Measurements from ENCODE around the gene NT5C3A.

The NT5C3A gene

GRCh38 chr7:33067921-33068320, 5.3 kb upstream of the NT5C3A start:
- Histone ChIP-seq H2AFZ (ENCODE audit: insufficient read depth, low read length, poor library complexity) (no peak overlapping the region), H4K91ac (ENCODE audit: low read depth, low read length) (no peak overlapping the region), H2BK12ac (ENCODE audit: low read length) (no peak overlapping the region), H3K4me1 (ENCODE audit: control insufficient read depth in 1 of 2, insufficient read depth in 2 of 2, low read length in 2 of 2) (no peaks in the 10 kb centered on the region), H3K4me2 (ENCODE audit: low read length) (no peak overlapping the region), H3K9me3 (ENCODE audit: insufficient read depth, low read depth, low read length) (peaks cover 6% of the 10 kb centered on the region), H3K79me1 (ENCODE audit: low read length) (peaks cover 2% of the 10 kb centered on the region), H3K9ac (ENCODE audit: low read length) (no peak overlapping the region), H3K23ac (ENCODE audit: low read length) (no peak overlapping the region), H4K12ac (ENCODE audit: low read depth, low read length) (no peak overlapping the region), H3K79me2 (ENCODE audit: control insufficient read depth, insufficient read depth, low read length, poor library complexity) (peaks cover 2% of the 10 kb centered on the region), H3K27ac (ENCODE audit: low read depth, low read length) (no peak overlapping the region), H4K8ac (ENCODE audit: low read depth, low read length) (no peak overlapping the region), H3K4me3 (ENCODE audit: low read depth, low read length) (no peak overlapping the region), H2AK5ac (ENCODE audit: low read length) (no peak overlapping the region), H2BK5ac (ENCODE audit: low read depth, low read length, poor library complexity) (no peak overlapping the region), H3K4ac (ENCODE audit: low read depth, low read length) (no peak overlapping the region), H3K14ac (ENCODE audit: low read length) (no peak overlapping the region), H2BK120ac (ENCODE audit: insufficient read depth, low read length, poor library complexity) (no peak overlapping the region), H3K36me3 (ENCODE audit: control insufficient read depth in 1 of 2, insufficient read depth in 2 of 2, low read length in 2 of 2) (no peaks in the 10 kb centered on the region), H3K18ac (ENCODE audit: low read length) (no peak overlapping the region), H3K27me3 (ENCODE audit: insufficient read depth, low read length) (no peaks in the 10 kb centered on the region)
- no peak for DNase-seq
- no CpG with 5 or more reads among the region's 1 CpG for whole genome bisulfite sequencing (ENCODE audit: extremely low coverage, insufficient coverage, insufficient read length)

GRCh38 chr7:33066771-33067170, 4.2 kb upstream of the NT5C3A start:
- Histone ChIP-seq H3K18ac (ENCODE audit: low read length) (no peak overlapping the region), H2BK5ac (ENCODE audit: low read depth, low read length, poor library complexity) (no peak overlapping the region), H2BK12ac (ENCODE audit: low read length) (no peak overlapping the region), H3K23ac (ENCODE audit: low read length) (no peak overlapping the region), H2BK120ac (ENCODE audit: insufficient read depth, low read length, poor library complexity) (no peak overlapping the region), H2AFZ (ENCODE audit: insufficient read depth, low read length, poor library complexity) (no peak overlapping the region), H3K4me3 (ENCODE audit: low read depth, low read length) (no peak overlapping the region), H3K79me1 (ENCODE audit: low read length) (peaks cover 8% of the 10 kb centered on the region), H3K14ac (ENCODE audit: low read length) (no peak overlapping the region), H3K79me2 (ENCODE audit: control insufficient read depth, insufficient read depth, low read length, poor library complexity) (peaks cover 8% of the 10 kb centered on the region), H3K4ac (ENCODE audit: low read depth, low read length) (no peak overlapping the region), H4K91ac (ENCODE audit: low read depth, low read length) (no peak overlapping the region), H4K12ac (ENCODE audit: low read depth, low read length) (no peak overlapping the region), H3K4me2 (ENCODE audit: low read length) (no peak overlapping the region), H3K27ac (ENCODE audit: low read depth, low read length) (no peak overlapping the region), H3K4me1 (ENCODE audit: control insufficient read depth in 1 of 2, insufficient read depth in 2 of 2, low read length in 2 of 2) (no peaks in the 10 kb centered on the region), H4K8ac (ENCODE audit: low read depth, low read length) (no peak overlapping the region), H3K36me3 (ENCODE audit: control insufficient read depth in 1 of 2, insufficient read depth in 2 of 2, low read length in 2 of 2) (no peaks in the 10 kb centered on the region), H3K9me3 (ENCODE audit: insufficient read depth, low read depth, low read length) (peaks cover 6% of the 10 kb centered on the region), H3K27me3 (ENCODE audit: insufficient read depth, low read length) (no peaks in the 10 kb centered on the region), H3K9ac (ENCODE audit: low read length) (no peak overlapping the region), H2AK5ac (ENCODE audit: low read length) (no peak overlapping the region)
- WGBS (ENCODE audit: extremely low coverage, insufficient coverage, insufficient read length), result no CpG with 5 or more reads among the region's 1 CpG
- no peak for DNase-seq

GRCh38 chr7:33065981-33066380, 3.4 kb upstream of the NT5C3A start:
- peaks cover 6% of the 10 kb centered on the region for H3K9me3 ChIP-seq (ENCODE audit: insufficient read depth, low read depth, low read length)
- H2AK5ac ChIP-seq (ENCODE audit: low read length), result no peak overlapping the region
- H3K4me2 ChIP-seq (ENCODE audit: low read length), result no peak overlapping the region
- H2BK120ac ChIP-seq (ENCODE audit: insufficient read depth, low read length, poor library complexity), result no peak overlapping the region
- H4K8ac ChIP-seq (ENCODE audit: low read depth, low read length), result no peak overlapping the region
- H4K91ac ChIP-seq (ENCODE audit: low read depth, low read length), result no peak overlapping the region
- no peak overlapping the region for H2AFZ ChIP-seq (ENCODE audit: insufficient read depth, low read length, poor library complexity)
- WGBS (ENCODE audit: extremely low coverage, insufficient coverage, insufficient read length), result no CpG with 5 or more reads among the region's 1 CpG
- DNase-seq, result no peak
- H3K27me3 ChIP-seq (ENCODE audit: insufficient read depth, low read length), result no peaks in the 10 kb centered on the region
- H3K79me2 ChIP-seq (ENCODE audit: control insufficient read depth, insufficient read depth, low read length, poor library complexity), result peaks cover 10% of the 10 kb centered on the region
- peaks cover 8% of the 10 kb centered on the region for H3K79me1 ChIP-seq (ENCODE audit: low read length)
- H3K4me1 ChIP-seq (ENCODE audit: control insufficient read depth in 1 of 2, insufficient read depth in 2 of 2, low read length in 2 of 2), result no peaks in the 10 kb centered on the region
- H4K12ac ChIP-seq (ENCODE audit: low read depth, low read length), result no peak overlapping the region
- no peak overlapping the region for H3K27ac ChIP-seq (ENCODE audit: low read depth, low read length)
- no peak overlapping the region for H2BK12ac ChIP-seq (ENCODE audit: low read length)
- H2BK5ac ChIP-seq (ENCODE audit: low read depth, low read length, poor library complexity), result no peak overlapping the region
- no peak overlapping the region for H3K4ac ChIP-seq (ENCODE audit: low read depth, low read length)
- H3K4me3 ChIP-seq (ENCODE audit: low read depth, low read length), result no peak overlapping the region
- H3K9ac ChIP-seq (ENCODE audit: low read length), result no peak overlapping the region
- no peaks in the 10 kb centered on the region for H3K36me3 ChIP-seq (ENCODE audit: control insufficient read depth in 1 of 2, insufficient read depth in 2 of 2, low read length in 2 of 2)
- H3K23ac ChIP-seq (ENCODE audit: low read length), result no peak overlapping the region
- no peak overlapping the region for H3K18ac ChIP-seq (ENCODE audit: low read length)
- no peak overlapping the region for H3K14ac ChIP-seq (ENCODE audit: low read length)

- H3K4ac ChIP-seq (ENCODE audit: low read depth, low read length), result peak overlapping the region; percentile 65
- no peaks in the 10 kb centered on the region for H3K9me3 ChIP-seq (ENCODE audit: insufficient read depth, low read depth, low read length)
- peak overlapping the region; percentile 70 for H3K18ac ChIP-seq (ENCODE audit: low read length)
- H3K27me3 ChIP-seq (ENCODE audit: insufficient read depth, low read length), result no peaks in the 10 kb centered on the region
- no peaks in the 10 kb centered on the region for H3K4me1 ChIP-seq (ENCODE audit: control insufficient read depth in 1 of 2, insufficient read depth in 2 of 2, low read length in 2 of 2)
- peak overlapping the region; percentile 89 for H3K4me2 ChIP-seq (ENCODE audit: low read length)
- peak overlapping the region; percentile 44 for H2BK120ac ChIP-seq (ENCODE audit: insufficient read depth, low read length, poor library complexity)
- peak overlapping the region; percentile 85 for H4K91ac ChIP-seq (ENCODE audit: low read depth, low read length)
- H4K12ac ChIP-seq (ENCODE audit: low read depth, low read length), result peak overlapping the region; percentile 91
- no peak overlapping the region for H2BK12ac ChIP-seq (ENCODE audit: low read length)
- no peaks in the 10 kb centered on the region for H3K36me3 ChIP-seq (ENCODE audit: control insufficient read depth in 1 of 2, insufficient read depth in 2 of 2, low read length in 2 of 2)
- H3K79me1 ChIP-seq (ENCODE audit: low read length), result peaks cover 8% of the 10 kb centered on the region
- WGBS (ENCODE audit: extremely low coverage, insufficient coverage, insufficient read length), result no CpG with 5 or more reads among the region's 50 CpGs
- peak overlapping the region; percentile 68 for H2BK5ac ChIP-seq (ENCODE audit: low read depth, low read length, poor library complexity)
- peak overlapping the region; percentile 82 for H3K4me3 ChIP-seq (ENCODE audit: low read depth, low read length)
- H3K9ac ChIP-seq (ENCODE audit: low read length), result peak overlapping the region; percentile 77
- peak overlapping the region; percentile 87 for H4K8ac ChIP-seq (ENCODE audit: low read depth, low read length)
- H2AFZ ChIP-seq (ENCODE audit: insufficient read depth, low read length, poor library complexity), result peak overlapping the region; percentile 81
- H3K79me2 ChIP-seq (ENCODE audit: control insufficient read depth, insufficient read depth, low read length, poor library complexity), result peaks cover 10% of the 10 kb centered on the region
- H2AK5ac ChIP-seq (ENCODE audit: low read length), result no peak overlapping the region
- DNase-seq, result peak; percentile 93 to 95
- H3K27ac ChIP-seq (ENCODE audit: low read depth, low read length), result peak overlapping the region; percentile 86
- H3K14ac ChIP-seq (ENCODE audit: low read length), result peak overlapping the region; percentile 78
- H3K23ac ChIP-seq (ENCODE audit: low read length), result no peak overlapping the region
Observed at GRCh38 chr7:33062782-33063443, 337 bp upstream of the NT5C3A start.
